ENCODE measurements around the gene FAM234B. TPM values are rescaled to one million over a fixed set of nuclear protein-coding genes. Genes with fewer than 3 reads are reported as not detected.

FAM234B gene
- total RNA-seq, 2 experiments from 2014 or later, result 3.0 to 3.2 TPM

DNA sequence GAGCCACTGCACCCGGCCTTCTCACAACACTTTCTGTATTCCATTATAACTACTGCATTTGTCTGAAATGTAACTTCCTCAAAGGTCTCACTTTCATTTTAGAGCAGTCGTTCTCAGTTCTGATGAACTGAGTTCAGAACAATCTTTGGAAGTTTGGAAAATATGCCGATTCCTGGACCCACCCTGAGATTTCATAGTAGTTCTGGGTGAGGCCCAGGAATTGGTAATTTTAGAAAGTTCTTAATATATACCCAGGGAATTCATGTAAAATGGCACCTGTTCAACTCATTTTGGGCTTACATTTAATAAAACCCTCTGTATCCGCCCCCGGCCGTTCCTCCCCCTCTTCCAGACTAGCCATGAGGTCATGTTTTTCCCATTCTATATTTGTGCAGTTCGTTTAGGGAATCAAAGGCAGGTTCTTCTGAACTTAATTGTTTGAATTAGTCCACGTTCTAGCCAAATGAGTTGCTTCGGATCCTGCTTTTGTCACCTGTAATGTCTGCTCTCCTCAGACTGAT is 53.4 kb downstream of the FAM234B start:
- no peaks in the 10 kb centered on the region for H3K9me3 Mint-ChIP-seq
- peak overlapping the region; percentile 94 for H3K27ac Mint-ChIP-seq
- H3K4me1 ChIP-seq (ENCODE audit: insufficient read depth, low read length), result peaks cover 38% of the 10 kb centered on the region
- H3K27me3 ChIP-seq (ENCODE audit: control insufficient read depth in 1 of 2, insufficient read depth in 2 of 2, low read length in 2 of 2), result no peaks in the 10 kb centered on the region
- H3K27me3 Mint-ChIP-seq, result no peaks in the 10 kb centered on the region
- intact Hi-C loops (cut with DNase I, micrococcal nuclease), result loop anchor here (1.0 to 10.0 kb wide), 5 partner anchors 115 to 1067 kb away; partner anchors contain the start of genes APOLD1 (in 1 of the 2) and DDX47 (in 1 of the 2)
- POLR2A ChIA-PET, result interaction anchor here (0.6 to 1.5 kb wide), 3 partner anchors 84 to 114 kb away, joined by 3 to 5 read pairs (median 4); no protein-coding TSS in a partner anchor
- H3K4me3 ChIP-seq (ENCODE audit: low read length), result peak overlapping the region; percentile 9
- CTCF ChIA-PET, result interaction anchor here (6.9 kb wide), 1 partner anchor 114 kb away, joined by 50 read pairs; no protein-coding TSS in a partner anchor
- no peaks in the 10 kb centered on the region for H3K36me3 Mint-ChIP-seq (ENCODE audit: low read depth)
- no peak overlapping the region for H3K27ac ChIP-seq (ENCODE audit: low read depth in 1 of 2, low read length in 2 of 2)
- H3K36me3 ChIP-seq (ENCODE audit: insufficient read depth, low read length), result no peaks in the 10 kb centered on the region
- no peaks in the 10 kb centered on the region for H3K9me3 ChIP-seq (ENCODE audit: control insufficient read depth in 1 of 2, insufficient read depth in 1 of 2, low read length in 2 of 2)
- DNase-seq (no peak), ATAC-seq (ENCODE audit: poor library complexity) (no peak)
- TF ChIP-seq, protein P1, sequence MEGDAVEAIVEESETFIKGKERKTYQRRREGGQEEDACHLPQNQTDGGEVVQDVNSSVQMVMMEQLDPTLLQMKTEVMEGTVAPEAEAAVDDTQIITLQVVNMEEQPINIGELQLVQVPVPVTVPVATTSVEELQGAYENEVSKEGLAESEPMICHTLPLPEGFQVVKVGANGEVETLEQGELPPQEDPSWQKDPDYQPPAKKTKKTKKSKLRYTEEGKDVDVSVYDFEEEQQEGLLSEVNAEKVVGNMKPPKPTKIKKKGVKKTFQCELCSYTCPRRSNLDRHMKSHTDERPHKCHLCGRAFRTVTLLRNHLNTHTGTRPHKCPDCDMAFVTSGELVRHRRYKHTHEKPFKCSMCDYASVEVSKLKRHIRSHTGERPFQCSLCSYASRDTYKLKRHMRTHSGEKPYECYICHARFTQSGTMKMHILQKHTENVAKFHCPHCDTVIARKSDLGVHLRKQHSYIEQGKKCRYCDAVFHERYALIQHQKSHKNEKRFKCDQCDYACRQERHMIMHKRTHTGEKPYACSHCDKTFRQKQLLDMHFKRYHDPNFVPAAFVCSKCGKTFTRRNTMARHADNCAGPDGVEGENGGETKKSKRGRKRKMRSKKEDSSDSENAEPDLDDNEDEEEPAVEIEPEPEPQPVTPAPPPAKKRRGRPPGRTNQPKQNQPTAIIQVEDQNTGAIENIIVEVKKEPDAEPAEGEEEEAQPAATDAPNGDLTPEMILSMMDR (IDR thresholded peaks at IDR 0.05), result no peak
- peak overlapping the region; percentile 72 for H3K4me3 Mint-ChIP-seq
- H3K4me1 Mint-ChIP-seq (ENCODE audit: low read depth), result peaks cover 49% of the 10 kb centered on the region

DNA sequence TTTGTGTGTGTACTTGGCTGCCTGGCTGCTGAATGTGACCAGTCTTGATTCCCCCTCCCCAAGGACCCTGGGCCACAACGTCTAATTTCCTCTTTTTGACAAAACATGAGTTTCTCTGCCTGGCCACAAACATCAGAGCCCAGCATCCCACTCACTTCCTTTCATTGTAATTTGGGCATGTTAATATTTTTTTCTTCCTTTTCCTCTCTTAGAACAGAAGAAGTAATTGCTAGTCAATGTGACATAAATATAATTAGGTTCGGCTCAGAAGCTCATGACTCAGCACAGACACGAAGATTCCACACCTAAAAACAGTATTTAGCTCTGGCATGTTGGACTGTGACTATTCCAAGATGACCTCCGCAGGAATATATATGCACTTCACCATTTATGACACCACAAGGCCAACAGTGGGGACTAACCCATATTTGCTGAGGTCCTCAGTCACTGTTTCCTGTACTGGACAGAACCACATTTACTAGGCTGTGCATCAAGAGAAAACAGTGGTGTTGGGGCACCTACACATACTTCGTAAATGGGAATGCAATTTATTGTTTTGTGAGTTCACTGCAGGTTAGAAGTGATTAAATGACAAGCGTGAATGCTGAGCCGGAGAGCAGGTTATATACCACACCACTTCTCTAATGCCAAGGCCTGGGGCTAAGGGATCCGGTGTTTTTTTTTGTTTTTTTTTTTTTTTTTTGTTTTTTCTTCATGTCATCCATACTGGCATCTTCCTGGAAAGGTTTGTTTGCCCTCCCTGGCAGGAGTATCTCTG is 55.1 kb downstream of the FAM234B start:
- ChIA-PET POLR2A (interaction anchor here (1.5 to 2.9 kb wide), 2 partner anchors 112 to 113 kb away, joined by 4 to 9 read pairs; no protein-coding TSS in a partner anchor), CTCF (interaction anchor here (6.9 kb wide), 1 partner anchor 112 kb away, joined by 50 read pairs; no protein-coding TSS in a partner anchor)
- TF ChIP-seq, protein P1 (IDR thresholded peaks at IDR 0.05), result no peak
- Histone ChIP-seq H3K4me1 (ENCODE audit: insufficient read depth, low read length) (peaks cover 38% of the 10 kb centered on the region), H3K36me3 (ENCODE audit: insufficient read depth, low read length) (no peaks in the 10 kb centered on the region), H3K27me3 (ENCODE audit: control insufficient read depth in 1 of 2, insufficient read depth in 2 of 2, low read length in 2 of 2) (no peaks in the 10 kb centered on the region), H3K4me3 (ENCODE audit: low read length) (no peak overlapping the region), H3K9me3 (ENCODE audit: control insufficient read depth in 1 of 2, insufficient read depth in 1 of 2, low read length in 2 of 2) (no peaks in the 10 kb centered on the region), H3K27ac (ENCODE audit: low read depth in 1 of 2, low read length in 2 of 2) (peak overlapping the region in 1 of 2 donors; percentile 15)
- DNase-seq, result peak in 3 of 14 experiments; percentile 20 to 56 (median 42)
- no peaks in the 10 kb centered on the region for H3K27me3 Mint-ChIP-seq
- ATAC-seq (ENCODE audit: poor library complexity), result no peak
- H3K4me3 Mint-ChIP-seq, result no peak overlapping the region
- H3K4me1 Mint-ChIP-seq (ENCODE audit: low read depth), result peaks cover 53% of the 10 kb centered on the region
- H3K9me3 Mint-ChIP-seq, result no peaks in the 10 kb centered on the region
- intact Hi-C loops (cut with DNase I, micrococcal nuclease), result loop anchor here (2.0 to 10.0 kb wide), 4 partner anchors 182 to 1066 kb away; partner anchors contain the start of genes APOLD1 (in 1 of the 2) and DDX47 (in 1 of the 2)
- H3K27ac Mint-ChIP-seq, result peak overlapping the region; percentile 94
- H3K36me3 Mint-ChIP-seq (ENCODE audit: low read depth), result no peaks in the 10 kb centered on the region

DNA sequence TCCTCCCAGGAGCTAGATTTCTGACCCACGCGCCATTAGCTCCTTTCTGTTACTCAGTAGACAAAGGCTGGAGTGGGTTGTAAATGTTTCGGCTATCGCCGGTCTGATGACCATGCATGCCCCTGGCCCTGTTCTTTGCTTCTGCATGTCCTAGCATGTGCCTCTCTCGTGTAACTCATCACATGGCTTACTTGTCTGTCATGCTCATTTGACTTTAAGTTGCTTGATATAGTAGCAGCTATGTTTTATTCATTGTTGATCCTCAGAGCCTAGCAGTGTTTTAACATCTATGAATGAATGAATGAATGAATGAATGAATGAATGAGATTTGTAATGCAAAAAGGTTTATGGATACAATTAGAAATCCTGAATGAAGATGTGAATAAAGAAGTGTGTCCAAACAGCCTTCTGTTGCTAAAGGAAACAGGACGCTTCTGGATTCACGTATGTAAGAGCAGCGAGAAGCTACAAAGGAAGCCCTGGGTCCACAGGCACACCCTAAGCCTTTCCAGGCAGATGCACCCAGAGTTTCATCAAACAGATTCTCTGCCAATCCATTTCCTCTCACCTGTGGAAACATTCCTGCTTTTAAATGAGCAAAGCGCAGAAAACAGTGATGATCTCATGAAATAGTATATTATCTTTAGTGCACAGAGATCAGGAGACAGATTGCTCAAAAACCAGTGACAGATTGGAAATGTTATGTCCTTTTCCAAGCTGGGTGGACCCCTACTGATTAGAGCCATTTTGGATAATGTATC is 55.8 kb downstream of the FAM234B start:
- Histone ChIP-seq H3K36me3 (ENCODE audit: insufficient read depth, low read length) (no peaks in the 10 kb centered on the region), H3K9me3 (ENCODE audit: control insufficient read depth in 1 of 2, insufficient read depth in 1 of 2, low read length in 2 of 2) (no peaks in the 10 kb centered on the region), H3K4me3 (ENCODE audit: low read length) (peak overlapping the region; percentile 64), H3K4me1 (ENCODE audit: insufficient read depth, low read length) (peaks cover 38% of the 10 kb centered on the region), H3K27ac (ENCODE audit: low read depth in 1 of 2, low read length in 2 of 2) (peak overlapping the region; percentile 7 to 91), H3K27me3 (ENCODE audit: control insufficient read depth in 1 of 2, insufficient read depth in 2 of 2, low read length in 2 of 2) (no peaks in the 10 kb centered on the region)
- Mint-ChIP-seq H3K4me1 (ENCODE audit: low read depth) (peaks cover 53% of the 10 kb centered on the region), H3K27ac (peak overlapping the region; percentile 94), H3K27me3 (no peaks in the 10 kb centered on the region), H3K9me3 (no peaks in the 10 kb centered on the region), H3K4me3 (peak overlapping the region; percentile 87), H3K36me3 (ENCODE audit: low read depth) (no peaks in the 10 kb centered on the region)
- ATAC-seq (ENCODE audit: poor library complexity), result no peak
- TF ChIP-seq, protein P1 (IDR thresholded peaks at IDR 0.05), result no peak
- intact Hi-C loops (cut with DNase I, micrococcal nuclease), result loop anchor here (2.0 to 10.0 kb wide), 7 partner anchors 99 to 1065 kb away; partner anchors contain the start of genes HEBP1 (in 2 of the 2), APOLD1 (in 1 of the 2), BORCS5 (in 1 of the 2) and CDKN1B (in 1 of the 2)
- ChIA-PET CTCF (interaction anchor here (1.2 to 6.9 kb wide), 2 partner anchors 96 to 112 kb away, joined by 4 to 50 read pairs; partner anchors contain the start of gene EMP1), POLR2A (interaction anchor here (2.9 kb wide), 1 partner anchor 112 kb away, joined by 9 read pairs; no protein-coding TSS in a partner anchor)
- DNase-seq, result peak in 1 of 14 experiments; percentile 17
